ENCODE measurements around the gene MAPK12.
A peak's percentile ranks its signal among the peaks of the same experiment; 100 is the strongest.

The MAPK12 gene

DNA sequence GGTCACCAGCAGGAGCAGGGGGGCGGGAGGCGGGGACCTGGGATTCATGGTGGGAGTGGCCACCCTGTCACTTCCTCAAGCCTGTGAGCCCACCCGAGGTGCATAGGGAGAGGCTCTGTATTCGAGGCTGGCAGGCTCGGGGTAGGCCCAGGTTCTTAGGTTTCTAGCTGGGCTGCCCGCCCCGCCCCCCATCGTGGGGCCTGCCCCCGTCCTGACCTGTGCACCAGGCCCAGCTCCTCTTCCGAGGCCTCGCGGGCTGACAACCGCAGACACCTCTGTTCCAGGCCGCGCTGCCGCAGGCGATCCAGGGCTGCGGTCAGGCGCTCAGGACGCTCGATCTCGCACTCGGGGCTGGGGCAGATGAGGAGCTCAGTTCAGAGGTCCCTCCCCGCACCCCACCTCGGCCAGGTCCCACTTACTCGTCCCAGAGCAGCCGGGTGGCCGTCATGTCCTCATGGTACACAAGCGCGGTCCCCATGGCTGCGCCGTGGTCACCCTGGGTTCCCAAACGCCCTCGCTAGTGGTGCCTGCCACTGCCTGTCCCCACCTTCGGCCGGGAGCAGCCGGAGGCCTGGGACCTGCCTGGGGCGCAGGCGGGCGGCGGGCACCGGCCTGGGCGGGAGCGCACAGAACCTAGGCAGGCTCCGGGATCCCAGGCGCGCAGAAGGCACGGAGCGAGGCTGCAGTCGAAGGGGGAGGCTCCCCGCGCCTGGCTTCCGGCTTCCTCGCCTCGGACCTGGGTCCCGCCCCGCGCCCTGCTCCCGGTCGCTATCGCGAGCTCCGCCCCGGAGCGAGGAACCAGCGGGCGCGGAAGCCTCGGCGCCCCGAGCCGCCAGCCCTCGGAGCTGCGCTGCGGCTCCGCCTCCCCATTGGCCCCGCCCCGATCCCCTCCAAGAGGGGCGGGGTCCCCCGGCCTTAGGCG, 10.7 kb downstream of the MAPK12 start, which contains the start of gene HDAC10:
HDAC10 (minus strand) TSS at position 711 of the 922 bp plus-strand sequence; CDS start at position 478, 233 bp downstream.
- peak; percentile 85 for DNase-seq

DNA sequence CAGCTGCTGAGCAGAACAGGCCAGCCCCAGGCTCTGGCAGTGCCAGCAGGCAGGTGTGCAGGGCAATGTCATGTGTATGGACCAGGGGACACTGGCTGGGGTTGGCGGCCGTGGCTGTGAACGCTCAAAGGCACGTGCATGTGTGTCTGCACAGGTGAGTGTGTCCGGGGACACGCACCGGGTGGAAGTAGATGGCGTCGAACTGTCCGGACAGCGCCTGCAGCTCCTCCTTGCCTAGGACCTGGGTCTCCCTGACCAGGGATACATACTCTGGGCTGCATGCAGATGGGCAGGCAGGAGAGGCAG, 11.3 kb downstream of the MAPK12 start:
- no peak for DNase-seq

DNA sequence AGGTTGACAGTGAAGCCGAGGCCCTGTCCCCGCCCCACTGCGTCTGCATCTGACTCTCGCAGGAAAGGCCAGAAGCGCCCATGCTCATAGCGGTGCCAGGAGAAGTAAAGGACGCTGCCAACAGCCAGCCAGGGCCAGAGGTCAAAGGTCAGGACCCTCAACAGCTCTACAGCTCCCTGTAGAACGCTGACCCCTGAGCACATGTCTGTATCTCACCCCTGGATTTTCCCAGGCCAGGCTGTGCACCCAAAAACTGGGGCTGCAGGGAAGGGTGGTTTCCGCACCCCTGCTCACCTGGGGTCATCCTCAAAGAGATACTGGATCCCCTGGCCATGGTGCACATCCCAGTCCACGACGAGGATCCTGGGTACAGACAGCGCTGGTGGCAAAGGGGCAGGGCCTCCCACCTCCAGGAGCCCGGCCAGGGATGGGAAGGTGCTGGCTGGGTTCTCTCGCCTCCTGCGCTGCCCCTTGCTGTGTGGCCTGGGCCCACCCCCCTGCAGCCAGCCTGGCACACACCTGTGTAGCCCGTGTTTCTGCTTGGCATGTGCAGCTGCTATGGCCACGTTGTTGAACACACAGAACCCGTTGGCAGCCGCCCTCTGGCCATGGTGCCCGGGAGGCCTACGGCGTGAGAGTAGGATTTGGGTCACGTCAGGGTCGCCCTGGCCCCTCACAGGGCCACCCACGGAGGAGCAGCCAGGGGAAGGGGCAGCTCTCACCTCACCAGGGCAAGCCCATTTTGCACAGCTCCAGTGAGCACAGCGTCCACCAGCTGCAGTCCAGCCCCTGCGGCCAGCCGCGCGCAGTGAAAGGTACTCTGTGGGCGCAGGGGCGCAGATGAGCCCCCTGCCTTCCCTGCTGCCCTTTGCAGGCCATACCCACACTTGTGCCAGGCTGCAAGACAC, 11.9 kb downstream of the MAPK12 start:
- no peak for DNase-seq

DNA sequence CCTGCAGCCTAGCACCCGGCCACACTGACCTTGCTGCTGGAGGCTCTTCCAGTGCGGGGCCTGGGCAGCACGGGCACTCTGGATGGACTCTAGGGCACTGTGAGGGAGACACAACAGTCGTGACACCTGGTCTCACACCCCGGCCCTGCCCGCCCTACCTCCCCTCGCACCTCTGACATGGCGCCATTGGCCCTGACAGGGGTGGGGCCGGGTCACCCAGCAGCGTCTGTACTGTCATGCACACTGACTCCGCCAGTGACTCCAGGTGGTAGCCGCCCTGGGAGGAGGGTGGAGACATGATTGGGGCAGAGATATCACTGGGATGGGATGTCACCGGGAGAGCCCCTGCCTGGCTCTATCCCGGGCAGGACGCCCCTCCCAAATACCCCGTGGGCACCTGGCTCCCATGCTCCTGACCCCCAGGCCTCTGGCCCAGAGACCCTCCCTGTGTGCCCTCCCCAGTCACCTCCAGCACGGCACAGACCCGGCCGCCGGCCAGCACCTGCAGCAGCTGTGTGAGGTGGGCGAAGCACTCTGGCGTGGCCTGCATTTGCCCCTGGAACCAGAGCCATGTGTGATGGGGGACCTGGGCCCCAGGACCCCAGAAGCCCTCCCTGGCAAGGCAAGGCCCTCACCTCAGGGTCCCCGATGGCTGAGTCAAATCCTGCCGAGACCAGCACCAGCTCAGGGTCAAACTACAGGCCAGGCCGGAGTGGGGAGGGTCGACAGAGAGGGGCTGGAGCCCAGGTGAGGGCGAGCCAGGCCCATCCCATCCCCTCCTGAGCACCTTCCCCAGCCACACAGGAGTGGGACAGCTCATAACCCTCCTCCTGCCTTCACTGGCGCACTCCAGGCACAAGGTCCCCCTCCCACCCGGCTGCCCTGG, 13.0 kb downstream of the MAPK12 start:
- DNase-seq, result no peak

DNA sequence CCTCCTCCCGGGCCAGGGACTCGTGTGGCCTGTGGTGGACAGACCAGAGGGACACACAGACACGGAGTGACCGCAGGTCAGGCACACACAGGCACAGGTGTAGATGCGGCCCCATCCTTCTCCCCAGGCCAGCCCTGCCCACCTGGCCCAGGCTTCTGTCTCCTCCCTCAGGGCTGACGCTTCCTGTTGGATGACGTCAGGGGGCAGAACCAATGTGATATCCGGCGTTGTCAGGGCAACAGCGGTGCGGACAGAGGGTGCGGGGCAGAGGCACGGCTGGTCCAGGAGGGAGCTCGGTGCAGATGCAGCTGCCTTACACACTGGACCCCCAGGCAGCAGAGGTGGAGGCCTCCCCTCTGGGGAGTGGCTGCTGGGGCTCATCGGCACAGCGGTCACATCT, 13.7 kb downstream of the MAPK12 start:
- DNase-seq, result peak; percentile 83

DNA sequence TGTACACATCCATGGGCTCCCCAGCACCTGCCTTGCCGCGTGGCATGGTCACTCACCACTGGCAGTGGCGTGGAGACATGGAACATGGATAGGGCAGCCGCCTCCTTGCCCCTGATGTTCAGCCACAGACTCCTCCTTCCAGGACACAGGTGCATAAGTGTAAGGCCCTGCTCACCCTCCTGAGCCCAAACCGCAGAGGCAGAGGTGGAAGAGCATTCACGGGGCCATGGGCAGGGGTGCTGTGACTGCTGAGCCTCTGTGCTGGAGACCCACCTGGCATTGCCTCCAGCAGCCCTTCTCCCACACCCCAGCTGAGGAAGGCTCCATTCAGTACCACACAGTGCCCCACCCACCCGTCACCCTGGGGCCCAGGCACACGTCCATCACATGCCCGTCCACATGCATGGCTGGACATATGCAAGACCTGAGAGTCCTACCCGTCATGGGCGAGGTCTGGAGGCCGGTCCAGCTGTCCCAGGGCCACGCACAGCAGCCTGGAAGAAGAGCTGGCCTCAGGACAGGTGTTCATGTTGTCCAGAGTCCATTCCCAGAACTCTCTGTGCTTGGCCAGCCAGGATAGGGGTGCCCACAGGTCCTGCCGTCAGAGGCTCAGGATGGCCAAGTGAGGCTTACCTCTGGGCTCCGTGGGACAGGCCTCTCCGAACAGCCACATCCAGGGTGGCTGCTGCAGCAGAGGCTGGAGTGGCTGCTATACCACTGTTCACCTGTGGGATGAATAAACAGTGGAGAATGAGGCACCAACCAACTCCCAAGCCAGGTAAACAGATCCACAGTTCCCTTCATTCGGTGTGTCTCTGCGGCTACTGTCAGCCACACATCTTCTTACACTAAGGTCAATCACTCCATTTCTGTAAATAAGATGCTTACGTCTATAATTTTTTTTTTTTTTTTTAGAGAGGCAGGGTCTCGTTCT, 15.0 kb downstream of the MAPK12 start:
- DNase-seq, result no peak

DNA sequence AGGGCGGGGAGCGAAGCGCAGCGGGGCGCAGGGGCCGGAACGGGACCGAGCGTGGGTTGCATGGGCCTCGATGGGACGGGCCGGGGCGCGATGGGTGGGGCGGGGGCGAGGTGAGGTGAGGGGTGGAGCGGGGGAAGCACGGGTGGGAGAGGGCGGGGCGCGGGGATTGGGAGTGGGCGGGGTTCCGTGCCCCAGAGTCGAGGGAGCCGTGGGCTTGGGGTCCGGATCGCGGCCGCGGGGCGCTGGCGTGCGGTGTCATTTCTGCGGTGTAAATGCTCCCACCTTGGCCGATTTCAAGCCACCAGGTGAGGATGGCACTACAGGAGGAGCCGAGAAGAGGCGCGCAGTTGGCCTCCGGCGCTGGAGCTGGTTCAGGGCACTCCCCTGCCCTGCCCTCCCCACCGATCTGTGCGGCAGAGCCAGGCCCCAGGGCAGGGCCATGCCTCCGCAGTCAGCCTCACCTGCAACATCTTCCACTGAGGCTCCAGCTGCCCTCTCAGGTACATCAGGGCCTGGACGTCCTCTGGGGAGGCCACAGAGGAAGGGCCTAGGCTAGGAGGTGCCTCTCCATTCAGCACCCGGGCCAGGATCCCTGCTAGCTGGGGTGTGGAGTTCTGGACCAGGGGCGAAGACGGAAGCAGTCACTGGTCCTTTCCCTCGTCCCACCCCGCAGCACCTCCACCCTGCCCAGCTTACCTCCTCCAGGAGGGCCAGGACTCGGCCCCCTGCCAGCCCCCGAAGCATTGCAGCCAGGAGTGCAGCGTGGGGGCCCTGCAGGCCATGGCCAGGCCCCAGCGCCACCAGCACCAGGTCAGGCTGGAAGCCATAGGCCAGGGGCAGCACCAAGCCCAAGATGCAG, 16.0 kb downstream of the MAPK12 start:
- no peak for DNase-seq

DNA sequence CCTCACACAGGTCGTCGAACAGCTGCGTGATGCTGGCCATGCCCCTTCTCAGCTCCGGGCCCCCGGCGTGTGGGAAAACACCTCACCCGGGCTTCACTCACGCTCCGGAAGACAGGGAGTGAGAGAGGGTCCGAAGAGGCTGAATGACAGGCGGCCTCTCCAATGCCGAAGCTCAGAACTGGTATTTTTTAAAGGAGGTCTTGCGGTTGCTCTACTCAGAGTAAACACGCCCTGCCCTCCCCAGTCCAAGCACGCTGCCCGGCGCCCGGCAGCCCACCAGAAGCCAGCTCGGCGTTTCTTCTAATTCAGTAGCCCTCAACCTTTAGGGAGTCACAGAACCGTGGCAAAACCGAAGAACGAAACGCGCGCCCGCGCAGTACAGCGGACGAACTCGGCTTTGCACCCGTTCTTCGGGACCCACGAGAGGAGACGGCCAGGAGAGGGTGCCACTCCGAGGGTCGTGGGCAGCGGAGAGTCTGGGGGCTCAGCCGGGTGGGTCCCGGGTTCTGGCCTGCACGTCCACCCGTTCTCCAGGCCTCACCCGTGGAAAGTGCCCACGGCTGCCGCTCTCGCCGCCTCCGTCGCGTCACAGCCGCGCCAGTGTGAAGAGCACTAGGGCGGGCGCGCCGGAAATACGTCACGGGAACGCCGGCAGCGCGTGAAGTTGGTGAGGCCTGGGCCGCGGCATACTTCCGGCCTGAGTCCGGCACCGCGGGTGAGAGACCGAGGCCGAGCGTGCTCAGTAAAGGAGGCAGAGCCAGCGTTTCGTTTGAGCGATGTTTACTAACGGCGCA, 16.9 kb downstream of the MAPK12 start, which contains the start of gene TUBGCP6:
TUBGCP6 (minus strand) TSS at position 604 of the 794 bp plus-strand sequence; CDS start at position 40, 564 bp downstream.
- peak; percentile 91 for DNase-seq

DNA sequence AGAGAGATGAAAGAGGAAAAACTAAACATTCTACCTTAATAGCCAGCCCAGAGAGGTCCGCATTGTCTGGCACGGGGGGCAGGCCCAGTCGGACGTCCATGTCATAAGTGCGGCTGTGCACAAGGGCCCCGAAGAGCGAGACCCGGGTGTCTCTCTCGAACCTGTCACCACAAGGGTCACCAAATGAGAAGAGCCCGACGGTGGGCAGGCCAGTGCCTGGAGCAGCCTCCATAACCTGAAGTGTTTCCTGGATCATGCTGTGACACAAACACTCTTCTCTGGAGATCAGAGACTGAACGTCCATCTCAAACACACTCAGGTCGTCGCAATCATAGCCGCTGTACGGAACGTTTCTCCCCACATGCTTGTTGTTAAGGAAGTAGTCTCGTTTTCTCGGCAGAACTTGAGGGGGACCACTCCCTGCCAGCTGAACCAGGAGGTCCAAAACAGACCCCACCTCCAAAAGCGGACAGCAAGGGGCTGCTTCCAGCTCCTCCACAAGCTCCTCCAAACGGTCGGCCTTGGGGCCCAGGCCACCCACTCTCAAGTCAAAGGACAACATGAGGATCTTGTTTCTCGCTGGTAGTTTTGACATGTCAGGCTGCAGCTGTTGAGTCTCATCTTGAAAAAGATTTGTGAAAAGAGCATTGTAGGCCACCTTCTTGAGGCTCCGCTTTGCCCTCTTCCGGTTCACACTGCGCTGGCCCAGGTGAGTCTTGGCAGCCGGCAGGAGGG, 17.6 kb downstream of the MAPK12 start:
- DNase-seq, result no peak

DNA sequence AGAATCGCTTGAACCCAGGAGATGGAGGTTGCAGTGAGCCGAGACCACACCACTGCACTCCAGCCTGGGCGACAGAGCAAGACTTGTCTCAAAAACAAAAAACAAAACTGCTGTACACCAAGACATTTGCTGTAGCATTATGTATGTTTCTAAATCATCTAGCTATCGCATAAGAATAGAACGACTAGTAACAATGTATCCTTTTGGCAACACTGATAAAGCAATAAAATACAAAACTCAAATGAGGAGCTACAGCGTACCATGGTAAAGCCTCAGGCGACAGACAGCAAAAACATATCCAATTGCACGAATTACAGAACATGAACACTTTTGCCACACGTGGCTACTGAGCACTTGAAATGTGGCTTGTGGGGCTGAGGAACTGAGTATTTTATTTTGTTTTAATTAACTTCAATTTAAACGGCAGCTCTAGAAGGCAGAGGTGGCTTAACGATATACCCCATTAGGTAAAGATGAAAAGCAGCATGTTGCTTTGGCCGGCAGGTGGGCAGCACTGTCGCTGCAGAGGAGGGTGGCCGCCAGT, 19.0 kb downstream of the MAPK12 start:
- no peak for DNase-seq

DNA sequence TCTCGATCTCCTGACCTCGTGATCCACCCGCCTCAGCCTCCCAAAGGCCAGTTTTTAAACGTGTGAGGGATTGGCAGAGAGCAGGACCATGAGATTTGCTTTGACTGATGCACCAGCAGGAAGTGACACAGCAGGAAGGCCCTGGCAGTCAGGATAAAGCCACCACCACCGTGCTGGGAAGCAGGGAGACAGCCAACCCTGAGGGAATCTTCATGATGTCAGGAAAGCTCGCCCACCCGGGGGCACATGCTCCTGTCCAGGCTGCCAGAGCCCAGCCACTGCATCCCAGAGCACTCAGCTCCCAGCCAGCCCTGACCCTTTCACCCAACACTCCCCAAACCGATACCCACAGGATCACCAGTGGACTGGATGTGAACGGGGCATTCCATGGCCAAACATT, 22.7 kb downstream of the MAPK12 start:
- DNase-seq, result no peak

DNA sequence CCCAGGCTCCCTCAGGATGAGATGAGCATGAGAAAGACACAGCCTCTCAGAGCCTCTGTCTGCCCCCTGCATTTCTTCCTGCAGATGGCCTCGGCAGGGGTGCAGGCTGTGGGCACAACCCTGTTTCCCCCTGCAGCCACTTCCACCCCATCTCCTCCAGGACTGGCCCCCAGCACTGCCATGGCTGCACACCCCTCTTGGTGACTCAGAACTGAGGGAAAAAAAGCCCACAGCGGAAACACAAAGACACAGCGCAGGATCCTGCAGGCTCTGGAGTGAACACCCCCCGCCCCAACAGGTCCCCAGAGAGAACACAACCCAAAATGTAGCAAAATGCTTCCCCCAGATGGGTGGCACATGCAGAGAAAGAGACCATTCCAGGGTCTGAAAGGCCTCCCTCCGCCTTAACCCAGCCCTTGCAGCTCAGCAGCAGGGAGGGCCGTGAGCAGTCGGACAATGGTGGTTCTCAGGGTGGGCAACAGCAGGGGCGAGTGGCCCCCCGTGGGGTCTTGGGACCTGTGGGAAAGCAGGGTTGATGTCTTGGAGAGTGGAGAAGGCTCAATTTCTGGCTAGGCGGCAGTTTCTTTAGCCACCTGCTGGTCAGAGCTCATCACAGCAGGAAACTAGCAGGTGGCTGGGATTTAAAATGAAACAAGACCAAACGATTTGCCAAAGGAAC, 24.6 kb downstream of the MAPK12 start:
- DNase-seq, result no peak

DNA sequence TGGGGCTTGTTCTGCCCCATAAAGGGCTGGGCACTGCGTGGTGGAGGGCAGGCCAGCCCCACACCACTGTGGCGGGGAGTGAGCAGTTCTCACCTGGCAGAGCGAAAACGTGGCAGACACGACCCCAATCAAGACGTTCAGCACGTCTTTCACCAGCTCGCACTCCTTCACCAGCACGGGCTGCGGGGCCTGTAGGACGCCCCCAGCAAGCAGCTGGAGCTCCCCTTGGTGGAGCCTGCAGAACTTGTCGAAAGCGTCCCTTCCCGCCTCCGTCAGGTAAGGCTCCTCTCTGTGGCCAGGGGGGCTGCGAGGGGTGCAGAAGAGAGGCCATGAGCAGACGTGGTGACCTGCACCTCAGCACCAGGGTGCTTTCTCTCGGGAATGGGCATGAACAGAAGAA, 28.3 kb downstream of the MAPK12 start:
- DNase-seq, result no peak

DNA sequence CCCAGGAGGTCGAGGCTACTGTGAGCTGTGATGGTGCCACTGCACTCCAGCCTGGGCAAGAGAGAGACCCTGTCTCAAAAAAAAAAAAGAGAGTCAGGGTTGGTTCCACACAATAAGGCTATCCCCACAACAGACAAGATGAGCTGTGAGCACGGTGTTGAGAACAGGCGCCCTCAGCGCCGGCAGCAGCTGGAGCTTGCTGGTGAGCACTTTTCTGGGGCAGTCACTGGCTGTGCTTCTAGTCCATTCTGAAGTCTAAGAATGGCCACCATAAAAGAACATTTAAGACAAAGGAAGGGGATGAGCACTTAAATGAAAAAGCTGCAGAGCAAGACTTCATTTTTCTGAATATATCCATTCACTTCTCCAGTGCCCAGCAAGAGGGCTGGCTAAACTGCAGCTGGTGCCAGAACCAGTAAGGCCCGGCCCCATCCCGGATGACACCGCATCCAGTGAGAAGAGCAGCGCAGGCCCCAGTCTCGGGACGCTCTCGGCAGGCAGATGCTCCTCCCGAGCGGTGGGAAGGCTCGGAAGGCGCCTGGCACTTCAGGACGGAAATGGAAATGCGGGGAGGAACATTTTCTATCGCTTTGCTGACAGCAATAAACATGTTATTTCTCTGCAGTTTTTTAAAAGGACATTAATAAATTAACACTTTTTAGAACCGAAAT, 28.9 kb downstream of the MAPK12 start:
- DNase-seq, result no peak

DNA sequence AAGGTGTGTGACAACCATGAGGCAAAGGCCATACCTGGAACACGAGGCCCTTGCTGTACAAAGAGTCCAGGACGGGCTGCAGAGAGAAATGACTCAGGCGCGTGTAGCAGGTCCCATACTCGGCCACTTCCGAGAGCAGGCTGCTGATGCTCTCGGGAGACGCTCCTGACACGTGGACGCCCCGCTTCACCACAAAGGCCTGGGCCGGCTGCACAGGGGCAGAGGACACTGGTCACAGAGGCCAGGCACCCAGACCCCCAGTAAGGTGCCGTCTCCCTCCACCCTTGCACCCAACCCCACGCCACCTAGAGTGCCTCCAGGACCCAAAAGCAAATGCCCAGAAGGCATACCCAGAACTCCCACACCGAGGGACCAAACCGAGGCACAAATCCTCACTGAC, 32.1 kb downstream of the MAPK12 start:
- DNase-seq, result no peak

DNA sequence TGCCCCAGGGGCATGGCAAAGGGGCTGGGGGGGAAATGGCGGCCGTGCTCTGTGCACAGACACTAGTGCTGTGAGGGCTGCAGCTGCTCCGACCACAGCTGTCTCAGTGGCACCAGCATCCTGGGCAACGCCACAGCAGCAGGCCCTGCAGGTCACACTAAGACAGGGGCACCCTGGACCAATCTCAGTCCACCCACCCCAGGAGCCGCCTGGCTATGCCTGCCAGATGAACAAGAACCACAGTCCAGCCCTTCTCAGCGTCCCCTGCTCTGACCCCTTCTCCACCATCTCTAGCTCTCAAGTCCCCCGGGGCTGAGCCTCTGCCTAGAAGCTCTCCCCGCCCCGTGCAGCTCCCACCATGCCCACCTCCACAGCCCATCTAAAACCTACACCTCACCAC, 33.1 kb downstream of the MAPK12 start:
- no peak for DNase-seq

DNA sequence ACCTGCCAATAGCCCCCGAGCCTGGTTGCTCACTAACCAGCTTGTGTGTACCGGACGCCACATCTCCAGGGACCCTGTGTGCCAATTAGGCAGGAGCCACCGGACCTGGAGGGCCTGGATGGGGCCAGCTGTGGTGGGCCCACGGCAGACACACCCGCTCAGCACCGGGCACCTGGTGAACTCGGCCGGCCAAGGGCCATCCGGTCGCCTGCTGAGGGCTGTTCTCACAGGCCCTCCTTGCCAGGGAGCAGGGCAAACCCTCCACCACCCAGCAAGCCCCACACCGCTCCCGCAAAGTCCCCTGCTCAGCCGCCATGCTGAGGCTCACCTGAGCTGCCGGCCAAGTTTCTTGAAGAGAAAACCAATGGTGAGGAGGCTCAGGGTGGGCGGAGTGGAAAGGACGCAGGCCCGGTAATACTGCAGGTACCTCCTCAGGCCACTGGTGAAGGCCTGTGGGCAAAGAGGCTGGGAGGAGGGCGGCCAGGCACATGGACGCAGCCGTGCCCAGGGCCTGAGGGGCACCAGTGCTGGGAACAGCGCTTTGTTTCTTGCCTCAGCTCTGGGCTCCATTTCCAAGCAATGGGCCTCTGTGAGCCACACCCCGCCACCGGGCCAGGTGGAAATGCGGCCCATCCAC, 33.8 kb downstream of the MAPK12 start:
- DNase-seq, result no peak
